Stimulated activated CD8-positive, alpha-beta memory T cell treated with anti-CD3 and anti-CD28 coated beads, Interleukin-4, amount 100 ng/mL, for 1 hour (primary cell): ENCODE data around the gene PRRG1.
"Not testable (repeated sequence)": the region's sequence is repeated elsewhere in the genome, so short reads cannot be mapped to it uniquely, and the experiment has no call there.

Experiments
- DNase-seq, 2 donors: peaks; one replicate each; pipeline ENCODE4 v3.0.0-alpha.2; 2020; ENCODE audit warnings: low read depth in 2 of 2, low spot score in 1 of 2

PRRG1 gene

GRCh38 chrX:37378404-37378803, 29.2 kb downstream of the PRRG1 start:
- DNase-seq: no peak

- no peak for DNase-seq
Measured at GRCh38 chrX:37378830-37379229, 29.7 kb downstream of the PRRG1 start.

- no peak for DNase-seq
Measured at GRCh38 chrX:37380256-37380655, 31.1 kb downstream of the PRRG1 start.

GRCh38 chrX:37380924-37381323, 31.8 kb downstream of the PRRG1 start:
- DNase-seq: no peak

DNA sequence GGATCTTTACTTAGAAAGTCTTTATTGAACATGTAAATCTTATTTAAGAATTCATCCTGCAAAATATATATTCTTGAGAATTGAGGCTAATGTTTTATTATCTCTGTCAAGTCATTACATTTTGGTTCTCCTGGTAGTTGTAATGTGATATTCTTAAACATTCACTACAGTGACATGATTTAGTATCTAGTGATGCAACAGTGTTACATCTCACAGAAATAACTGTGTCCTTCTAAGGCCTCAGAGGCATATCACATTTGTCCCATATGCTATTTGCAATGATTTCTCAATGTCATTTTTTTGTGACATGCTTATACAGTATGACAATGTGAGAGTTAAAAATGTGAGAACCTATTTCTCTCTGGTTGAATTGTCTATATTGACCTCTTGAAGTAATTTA, 34.1 kb downstream of the PRRG1 start:
- no peak for DNase-seq

GRCh38 chrX:37388413-37388812, 39.2 kb downstream of the PRRG1 start:
- no peak for DNase-seq

DNA sequence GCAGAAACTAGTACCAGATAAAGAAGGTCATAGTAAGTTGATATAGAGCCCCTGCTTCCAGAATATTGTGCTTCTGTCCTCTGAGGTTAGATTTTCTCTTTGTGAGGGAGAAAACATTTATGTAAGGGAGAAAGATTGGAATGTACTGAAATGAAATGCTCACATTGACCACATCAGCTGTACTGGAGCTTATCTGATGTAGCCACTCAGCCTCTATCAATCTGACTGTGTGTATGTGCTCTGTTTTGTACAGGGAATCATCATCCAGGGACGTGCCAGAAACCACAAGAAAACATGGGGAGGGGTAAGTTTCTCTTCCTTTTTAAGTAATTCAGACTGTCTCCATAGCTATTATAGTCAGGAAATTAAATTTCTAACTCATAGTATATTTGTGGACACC, 56.8 kb downstream of the PRRG1 start:
- DNase-seq: no peak

GRCh38 chrX:37407736-37408135, 58.6 kb downstream of the PRRG1 start:
- no peak for DNase-seq

DNA sequence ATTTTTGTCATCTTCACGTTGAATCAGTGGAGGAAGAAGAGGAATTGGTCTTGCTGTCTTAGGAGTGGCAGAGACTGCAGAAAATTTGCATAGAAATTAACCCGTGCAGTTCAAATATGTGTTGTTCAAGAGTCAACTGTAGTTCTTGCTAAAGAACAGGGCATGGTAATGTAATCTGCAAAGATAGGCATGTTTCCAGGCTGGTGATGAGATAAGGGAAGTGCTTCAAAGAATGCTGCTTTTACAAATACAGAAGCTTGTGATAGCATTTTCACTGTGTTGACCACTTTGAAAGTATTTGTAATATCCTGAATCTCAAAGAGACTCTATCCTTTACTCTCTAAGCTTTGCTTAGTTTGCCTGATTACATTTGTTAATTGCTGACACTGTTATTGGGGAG, 60.1 kb downstream of the PRRG1 start:
- DNase-seq: no peak

DNA sequence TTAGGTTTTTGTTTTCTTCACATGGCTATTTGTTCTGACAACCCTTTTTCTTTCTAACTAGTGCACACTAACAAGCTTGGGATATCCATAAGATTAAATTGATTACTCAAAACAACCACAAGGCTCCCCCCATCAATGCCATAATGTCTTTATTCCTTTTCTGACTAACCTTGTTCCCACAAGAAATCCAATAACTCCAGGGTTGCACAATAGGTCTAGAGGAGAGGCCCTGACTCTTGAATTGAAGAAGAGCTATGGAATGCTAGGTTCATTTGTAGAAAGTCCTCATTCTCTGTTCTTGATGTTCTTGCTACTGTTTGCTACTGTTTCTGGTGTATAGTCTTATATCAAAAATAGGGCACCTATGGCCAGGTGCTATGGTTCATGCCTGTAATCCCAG, 71.0 kb downstream of the PRRG1 start:
- no peak for DNase-seq

- no peak for DNase-seq
Measured at GRCh38 chrX:37420756-37421155, 71.6 kb downstream of the PRRG1 start.

DNA sequence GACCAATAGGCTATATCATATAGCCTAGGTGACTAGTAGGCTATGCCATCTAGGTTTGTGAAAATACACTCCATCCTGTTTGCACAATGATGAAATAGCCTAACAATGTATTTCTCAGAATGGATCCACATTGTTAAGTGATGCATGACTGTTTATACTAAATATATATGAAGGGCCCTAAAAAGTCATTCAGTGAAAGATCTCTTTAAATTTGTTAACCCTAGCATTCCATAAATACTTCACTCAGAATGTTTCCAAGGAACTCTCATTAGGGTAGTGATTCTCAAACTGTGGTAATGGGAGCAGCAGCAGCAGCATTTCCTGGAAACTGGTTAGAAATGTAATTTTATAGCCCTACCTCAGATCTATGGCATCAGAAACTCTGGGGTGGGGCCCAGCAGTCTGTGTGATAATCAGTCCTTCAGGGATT, 74.9 kb downstream of the PRRG1 start:
- DNase-seq: no peak

- DNase-seq: no peak
Measured at GRCh38 chrX:37425370-37425769, 76.2 kb downstream of the PRRG1 start.

GRCh38 chrX:37428962-37429361, 79.8 kb downstream of the PRRG1 start:
- not testable (repeated sequence) for DNase-seq

DNA sequence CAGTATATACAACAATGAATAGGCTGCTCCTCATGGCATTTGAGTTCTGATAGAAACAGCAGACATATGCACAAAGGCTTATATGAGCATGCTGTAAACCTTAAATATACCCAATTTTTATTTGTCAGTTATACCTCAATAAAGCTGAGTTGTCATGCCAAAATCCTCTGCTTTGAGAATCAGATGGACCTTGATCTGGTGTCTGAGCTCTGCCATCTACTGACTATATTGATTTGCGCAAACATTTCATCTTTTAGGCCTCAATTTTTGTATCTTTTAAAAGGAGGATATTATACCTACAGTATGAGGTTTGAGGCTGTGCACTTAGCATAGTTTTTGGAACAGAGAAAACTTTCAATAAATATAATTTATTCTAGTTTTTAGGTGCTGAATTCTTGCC, 85.2 kb downstream of the PRRG1 start:
- DNase-seq: no peak

DNA sequence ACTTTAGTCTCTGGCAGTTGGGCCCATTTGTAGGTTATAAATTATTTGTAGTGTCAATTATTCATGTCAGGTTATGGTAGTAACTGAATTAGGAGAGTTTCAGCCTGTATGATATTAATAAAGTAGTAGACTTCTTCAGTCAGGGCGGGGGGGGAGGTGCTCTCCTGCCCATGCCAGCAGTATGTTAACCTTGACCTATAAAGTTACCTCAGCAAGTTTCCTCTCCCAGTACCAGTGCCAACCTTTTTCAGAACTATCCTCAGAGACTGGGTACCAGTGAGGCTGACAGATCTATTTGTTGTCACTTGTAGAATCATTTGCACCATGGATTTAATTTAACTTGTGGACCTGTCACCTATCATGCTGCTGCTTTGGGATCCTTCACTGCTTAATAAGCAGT, 88.0 kb downstream of the PRRG1 start:
- no peak for DNase-seq

GRCh38 chrX:37441377-37441776, 92.2 kb downstream of the PRRG1 start:
- no peak for DNase-seq

GRCh38 chrX:37445182-37445581, 96.0 kb downstream of the PRRG1 start:
- no peak for DNase-seq

- DNase-seq: no peak
Measured at GRCh38 chrX:37453821-37454220, 104.7 kb downstream of the PRRG1 start.

- no peak for DNase-seq
Measured at GRCh38 chrX:37454537-37455285, 105.5 kb downstream of the PRRG1 start.

DNA sequence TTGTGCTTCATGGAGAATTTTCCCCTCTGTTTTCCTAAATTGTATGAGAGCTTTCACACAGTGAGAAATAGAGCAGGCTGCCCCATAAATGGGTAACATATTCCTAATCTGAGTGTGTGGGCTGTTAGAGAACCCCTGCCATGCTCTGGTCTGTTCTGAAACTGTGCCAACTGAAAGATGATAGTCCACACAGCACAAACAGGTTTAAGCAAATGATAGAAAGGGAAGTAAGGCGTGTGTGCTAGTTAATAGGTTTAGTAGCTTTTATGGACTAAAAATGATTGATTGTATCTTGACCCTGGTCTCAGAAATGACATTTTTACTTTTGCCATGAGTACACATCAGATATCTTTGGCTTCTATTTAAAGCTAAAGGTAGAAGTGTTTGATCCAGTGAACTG, 106.2 kb downstream of the PRRG1 start:
- no peak for DNase-seq

GRCh38 chrX:37460285-37460684, 111.1 kb downstream of the PRRG1 start:
- DNase-seq: not testable (repeated sequence)

DNA sequence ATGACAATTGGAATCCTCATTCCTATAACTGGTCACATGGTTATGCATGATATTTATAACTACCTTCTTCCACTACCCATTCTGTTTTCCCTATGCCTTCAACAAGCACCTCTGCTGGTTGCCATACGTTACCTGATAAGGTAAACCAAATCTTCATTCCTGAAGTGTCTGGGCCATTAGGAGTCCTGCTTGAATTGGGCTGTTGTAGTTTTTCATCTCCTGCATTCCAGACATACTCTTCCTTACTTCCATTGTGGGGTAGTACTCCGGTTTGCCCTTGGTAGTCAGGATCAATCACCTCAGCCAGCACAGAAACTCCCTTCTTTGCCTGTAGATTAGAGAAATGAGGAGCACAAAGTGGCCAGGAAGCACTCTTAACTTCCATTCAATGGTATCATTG, 113.2 kb downstream of the PRRG1 start:
- no peak for DNase-seq
